Effector memory CD8-positive, alpha-beta T cell (primary cell): ENCODE results near the gene MEAF6.

Source experiments
- ATAC-seq: fragments of 150-1000 bp; cut with Tn5 transposase; replicated peaks from 2 replicates; pipeline ENCODE4 v1.10.0; 2021; ENCODE audit warnings: mild to moderate bottlenecking, moderate library complexity
- DNase-seq, 3 experiments: peaks; one replicate each; pipeline ENCODE4 v3.0.0; 2021
- H3K27ac Mint-ChIP-seq, 2 donors: one replicate each; pipeline ENCODE4 v1.8.0; 2022; ENCODE audit warnings: mild to moderate bottlenecking in 2 of 2, mixed read lengths in 2 of 2, moderate library complexity in 2 of 2
- H3K27me3 Mint-ChIP-seq, 2 donors: one replicate each; pipeline ENCODE4 v1.8.0; 2022; ENCODE audit warnings: mixed read lengths in 2 of 2
- H3K36me3 Mint-ChIP-seq: one replicate; pipeline ENCODE4 v1.8.0; 2022; ENCODE audit warnings: mild to moderate bottlenecking, moderate library complexity, mixed read lengths; ENCODE audit not compliant: insufficient read depth
- H3K4me1 Mint-ChIP-seq, 2 donors: one replicate each; pipeline ENCODE4 v1.8.0; 2022; ENCODE audit warnings: low read depth in 2 of 2, mixed read lengths in 2 of 2
- H3K4me3 Mint-ChIP-seq, 2 donors: one replicate each; pipeline ENCODE4 v1.8.0; 2022; ENCODE audit warnings: mild to moderate bottlenecking in 2 of 2, mixed read lengths in 2 of 2, moderate library complexity in 2 of 2
- H3K9me3 Mint-ChIP-seq, 2 donors: one replicate each; pipeline ENCODE4 v1.8.0; 2022; ENCODE audit warnings: mixed read lengths in 2 of 2

MEAF6 gene

DNA sequence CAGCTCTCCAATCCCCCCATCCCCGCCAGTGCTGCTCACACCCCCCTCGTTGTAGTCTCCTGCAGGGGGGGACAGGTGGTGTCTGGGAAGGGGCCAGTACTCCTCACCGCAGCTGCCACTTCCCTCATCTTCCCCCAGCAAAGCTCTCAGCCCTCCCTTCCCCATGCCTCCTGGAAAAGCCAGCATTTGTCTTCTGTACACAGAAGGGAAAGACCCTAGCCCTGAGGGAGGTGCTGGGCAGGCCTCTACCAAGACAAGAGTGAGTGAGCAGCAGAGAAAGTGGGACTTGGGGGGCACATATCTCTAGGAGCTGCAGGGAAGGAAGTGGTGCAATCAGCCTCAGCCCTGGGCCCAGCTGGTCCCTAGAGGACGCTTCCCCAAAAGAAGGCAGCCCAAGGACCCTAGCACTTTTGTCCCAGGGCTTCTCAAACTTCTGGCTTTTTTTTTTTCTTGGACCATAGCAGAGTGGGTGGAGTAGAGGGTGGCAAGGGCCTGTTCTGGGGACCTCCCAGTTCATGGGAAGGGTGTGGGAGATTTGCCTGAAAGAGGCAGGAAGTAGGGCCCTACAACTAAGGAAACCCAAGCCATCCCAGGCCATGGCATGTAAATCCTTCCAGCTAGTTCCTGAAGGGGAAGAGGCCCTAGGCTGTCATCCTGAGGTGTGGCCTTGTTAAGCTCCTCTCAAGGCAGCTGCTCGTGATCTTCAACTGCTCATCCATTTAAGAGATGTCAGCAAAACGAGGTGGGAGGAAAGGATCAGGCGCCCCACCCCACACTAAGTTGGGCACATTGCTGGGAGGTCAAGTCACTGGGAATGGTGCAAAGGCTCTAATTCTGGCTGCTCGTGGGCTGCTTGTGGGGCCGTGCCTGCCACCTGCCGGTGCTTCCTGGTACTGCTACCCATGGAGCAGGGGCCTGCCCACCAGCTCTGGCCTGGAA lies 27.6 kb downstream of the MEAF6 start:
- Mint-ChIP-seq H3K27ac (peak overlapping the region; percentile 82 to 99), H3K4me3 (no peak overlapping the region), H3K36me3 (peaks cover 94% of the 10 kb centered on the region), H3K9me3 (no peaks in the 10 kb centered on the region), H3K27me3 (no peaks in the 10 kb centered on the region), H3K4me1 (peaks cover 23 to 24% of the 10 kb centered on the region in 2 donors)
- ATAC-seq (peak; percentile 64), DNase-seq (peak; percentile 78 to 85 (median 79))

GRCh38 chr1:37485902-37486679 lies 28.5 kb downstream of the MEAF6 start:
- DNase-seq (no peak), ATAC-seq (no peak)
- Mint-ChIP-seq H3K9me3 (no peaks in the 10 kb centered on the region), H3K27ac (peak overlapping the region; percentile 82 to 99), H3K36me3 (peaks cover 94% of the 10 kb centered on the region), H3K27me3 (no peaks in the 10 kb centered on the region), H3K4me3 (no peak overlapping the region), H3K4me1 (peaks cover 31 to 32% of the 10 kb centered on the region in 2 donors)

- DNase-seq (no peak), ATAC-seq (no peak)
- Mint-ChIP-seq H3K27me3 (no peaks in the 10 kb centered on the region), H3K27ac (peak overlapping the region; percentile 77 to 99), H3K4me3 (peak overlapping the region in 1 of 2 donors; percentile 31), H3K4me1 (peaks cover 35 to 43% of the 10 kb centered on the region in 2 donors), H3K36me3 (peaks cover 94% of the 10 kb centered on the region), H3K9me3 (no peaks in the 10 kb centered on the region)
These were observed 30.1 kb downstream of the MEAF6 start for GRCh38 chr1:37484325-37485051.

GRCh38 chr1:37483785-37484184 lies 30.8 kb downstream of the MEAF6 start:
- peaks cover 42 to 50% of the 10 kb centered on the region in 2 donors for H3K4me1 Mint-ChIP-seq
- H3K9me3 Mint-ChIP-seq = no peaks in the 10 kb centered on the region
- no peak for DNase-seq
- no peaks in the 10 kb centered on the region for H3K27me3 Mint-ChIP-seq
- H3K27ac Mint-ChIP-seq = peak overlapping the region; percentile 77 to 99
- peak overlapping the region in 1 of 2 donors; percentile 31 for H3K4me3 Mint-ChIP-seq
- ATAC-seq = no peak
- peaks cover 94% of the 10 kb centered on the region for H3K36me3 Mint-ChIP-seq

DNA sequence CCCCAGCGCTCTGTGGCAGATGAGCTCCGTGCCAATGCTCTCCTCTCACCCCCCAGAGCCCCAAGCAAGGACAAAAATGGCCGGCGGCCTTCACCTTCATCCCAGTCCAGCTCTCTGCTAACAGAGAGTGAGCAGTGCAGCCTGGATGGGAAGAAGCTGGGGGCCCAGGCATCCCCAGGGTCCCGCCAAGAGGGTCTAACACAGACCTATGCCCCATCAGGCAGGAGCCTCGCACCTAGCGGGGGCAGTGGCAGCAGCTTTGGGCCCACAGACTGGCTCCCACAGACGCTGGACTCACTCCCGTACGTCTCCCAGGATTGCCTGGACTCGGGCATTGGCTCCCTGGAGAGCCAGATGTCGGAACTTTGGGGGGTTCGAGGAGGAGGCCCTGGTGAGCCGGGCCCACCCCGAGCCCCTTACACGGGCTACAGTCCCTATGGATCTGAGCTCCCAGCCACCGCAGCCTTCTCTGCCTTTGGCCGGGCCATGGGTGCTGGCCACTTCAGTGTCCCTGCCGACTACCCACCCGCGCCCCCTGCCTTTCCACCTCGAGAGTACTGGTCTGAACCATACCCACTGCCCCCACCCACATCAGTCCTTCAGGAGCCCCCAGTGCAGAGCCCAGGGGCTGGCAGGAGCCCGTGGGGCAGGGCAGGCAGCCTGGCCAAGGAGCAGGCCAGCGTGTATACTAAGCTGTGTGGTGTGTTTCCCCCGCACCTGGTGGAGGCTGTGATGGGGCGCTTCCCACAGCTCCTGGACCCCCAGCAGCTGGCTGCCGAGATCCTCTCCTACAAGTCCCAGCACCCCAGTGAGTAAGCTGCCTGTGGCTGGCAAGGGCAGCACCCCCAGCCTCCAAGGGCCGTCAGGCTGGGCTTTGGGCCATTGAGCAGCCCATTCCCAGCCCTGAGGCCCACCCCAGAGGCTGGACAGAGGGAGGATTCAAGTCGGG lies 31.5 kb downstream of the MEAF6 start:
- Mint-ChIP-seq H3K9me3 (no peaks in the 10 kb centered on the region), H3K27me3 (no peaks in the 10 kb centered on the region), H3K27ac (peak overlapping the region; percentile 91 to 99), H3K4me3 (peak overlapping the region in 1 of 2 donors; percentile 92), H3K4me1 (peaks cover 48 to 55% of the 10 kb centered on the region in 2 donors), H3K36me3 (peaks cover 96% of the 10 kb centered on the region)
- peak in 1 of 3 experiments; percentile 7 for DNase-seq
- ATAC-seq = no peak

DNA sequence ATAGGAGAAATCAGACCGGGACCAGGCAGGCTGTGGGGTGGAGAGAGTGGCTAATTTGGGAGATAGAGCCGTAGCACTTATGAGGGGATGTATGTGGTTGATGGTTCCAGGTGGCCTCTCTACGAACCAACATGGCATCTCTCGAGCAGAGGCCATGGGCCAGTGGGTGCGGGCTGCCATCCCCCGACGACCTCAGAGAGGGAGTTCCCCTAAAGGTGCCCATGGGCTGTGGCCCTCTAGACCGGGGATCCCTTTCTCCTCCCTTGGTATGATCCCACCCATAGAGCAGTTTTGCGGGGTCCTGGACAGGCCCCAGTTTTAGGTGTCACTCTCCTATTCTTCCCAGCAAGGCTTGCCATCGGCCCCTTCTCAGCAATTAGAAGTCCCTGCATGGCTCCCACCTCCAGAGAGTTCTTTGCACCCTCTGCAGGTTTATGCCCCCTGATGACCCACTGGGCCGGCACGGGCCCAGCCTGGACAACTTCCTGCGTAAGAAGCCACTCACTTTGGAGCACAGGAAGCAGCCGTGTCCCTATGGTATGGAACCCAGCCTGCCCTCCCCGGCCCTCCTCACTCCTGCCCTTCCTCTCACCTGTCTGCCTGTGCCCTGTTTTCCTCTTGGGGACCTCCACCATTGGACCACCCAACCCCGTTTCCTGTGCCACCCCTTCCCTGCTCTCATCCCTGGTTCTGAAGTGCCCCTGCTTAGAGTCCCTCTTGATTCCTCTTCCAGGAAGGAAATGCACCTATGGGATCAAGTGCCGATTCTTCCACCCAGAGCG lies 32.4 kb downstream of the MEAF6 start:
- no peak for DNase-seq
- no peaks in the 10 kb centered on the region for H3K9me3 Mint-ChIP-seq
- peak overlapping the region; percentile 91 to 99 for H3K27ac Mint-ChIP-seq
- peak overlapping the region; percentile 38 to 92 for H3K4me3 Mint-ChIP-seq
- peaks cover 50 to 61% of the 10 kb centered on the region in 2 donors for H3K4me1 Mint-ChIP-seq
- ATAC-seq = no peak
- H3K36me3 Mint-ChIP-seq = peaks cover 98% of the 10 kb centered on the region
- no peaks in the 10 kb centered on the region for H3K27me3 Mint-ChIP-seq

GRCh38 chr1:37481289-37482003 lies 33.1 kb downstream of the MEAF6 start:
- ATAC-seq (no peak), DNase-seq (peak in 2 of 3 experiments; percentile 9 to 14)
- Mint-ChIP-seq H3K27me3 (no peaks in the 10 kb centered on the region), H3K27ac (peak overlapping the region; percentile 91 to 99), H3K4me1 (peaks cover 49 to 59% of the 10 kb centered on the region in 2 donors), H3K4me3 (peak overlapping the region; percentile 38 to 92), H3K9me3 (no peaks in the 10 kb centered on the region), H3K36me3 (peaks cover 98% of the 10 kb centered on the region)

- H3K36me3 Mint-ChIP-seq = peaks cover 99% of the 10 kb centered on the region
- no peak for DNase-seq
These were observed 33.8 kb downstream of the MEAF6 start for GRCh38 chr1:37480581-37481288.

DNA sequence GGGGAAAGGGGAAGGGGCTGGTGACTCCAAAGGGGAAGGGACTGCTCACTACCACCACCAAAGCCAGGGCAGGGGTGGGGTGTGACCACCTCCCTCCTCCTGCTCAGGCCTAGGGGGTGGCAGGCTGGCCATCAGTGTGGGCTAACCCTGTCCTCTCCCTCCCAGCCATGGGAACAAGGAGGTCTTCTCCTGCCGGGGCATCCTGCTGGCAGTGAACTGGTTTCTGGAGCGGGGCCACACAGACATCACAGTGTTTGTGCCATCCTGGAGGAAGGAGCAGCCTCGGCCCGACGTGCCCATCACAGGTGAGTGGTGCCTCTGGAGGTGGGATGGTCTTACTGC lies 34.5 kb downstream of the MEAF6 start:
- peak overlapping the region; percentile 92 to 93 for H3K4me3 Mint-ChIP-seq
- ATAC-seq = no peak
- H3K9me3 Mint-ChIP-seq = no peaks in the 10 kb centered on the region
- H3K4me1 Mint-ChIP-seq = peaks cover 56 to 64% of the 10 kb centered on the region in 2 donors
- peaks cover 100% of the 10 kb centered on the region for H3K36me3 Mint-ChIP-seq
- H3K27ac Mint-ChIP-seq = peak overlapping the region; percentile 98 to 99
- DNase-seq = peak in 2 of 3 experiments; percentile 8 to 11
- no peaks in the 10 kb centered on the region for H3K27me3 Mint-ChIP-seq

More at GRCh38 chr1:37480581-37481288, 33.8 kb downstream of the MEAF6 start:
- peak overlapping the region; percentile 50 to 92 for H3K4me3 Mint-ChIP-seq
- no peaks in the 10 kb centered on the region for H3K27me3 Mint-ChIP-seq
- ATAC-seq = no peak
- H3K9me3 Mint-ChIP-seq = no peaks in the 10 kb centered on the region
- peaks cover 53 to 61% of the 10 kb centered on the region in 2 donors for H3K4me1 Mint-ChIP-seq
- peak overlapping the region; percentile 91 to 99 for H3K27ac Mint-ChIP-seq

GRCh38 chr1:37479255-37480124 lies 35.1 kb downstream of the MEAF6 start:
- Mint-ChIP-seq H3K27me3 (no peaks in the 10 kb centered on the region), H3K9me3 (no peaks in the 10 kb centered on the region), H3K36me3 (peaks cover 100% of the 10 kb centered on the region), H3K4me1 (peaks cover 58 to 67% of the 10 kb centered on the region in 2 donors), H3K4me3 (peak overlapping the region; percentile 92 to 93), H3K27ac (peak overlapping the region; percentile 98 to 99)
- ATAC-seq = peak; percentile 60
- DNase-seq = peak; percentile 77 to 83 (median 79)
